Tibial nerve (tissue), 4 donors: ENCODE results near the gene BACH2.

Experiments used
- CTCF ChIP-seq, 5 experiments: fragments of 200-600 bp in 3 of 5; fragments of 450-650 bp in 2 of 5; sonication (generic) in 3 of 5; IDR thresholded peaks; one replicate each; pipeline ENCODE4 v1.5.1; 2016 to 2019; ENCODE audit warnings: antibody characterized with exemption in 5 of 5, mild to moderate bottlenecking in 3 of 5, moderate library complexity in 2 of 5
- EP300 ChIP-seq, 2 donors: sonication (generic); formaldehyde crosslinking; IDR thresholded peaks; one replicate each; pipeline ENCODE4 v1.6.1; 2017; ENCODE audit warnings: antibody characterized with exemption in 2 of 2, mild to moderate bottlenecking in 1 of 2
- POLR2A ChIP-seq, 2 donors: fragments of 450-650 bp; IDR thresholded peaks; one replicate each; pipeline ENCODE4 v1.6.1; 2017; ENCODE audit warnings: antibody characterized with exemption in 2 of 2, mild to moderate bottlenecking in 2 of 2, moderate library complexity in 2 of 2

GRCh38 chr6:90170601-90171000 is 126.0 kb downstream of the BACH2 start:
- no peak for TF ChIP-seq CTCF (IDR thresholded peaks at IDR 0.05)
- TF ChIP-seq POLR2A (IDR thresholded peaks at IDR 0.05) = no peak
- no peak for TF ChIP-seq EP300 (IDR thresholded peaks at IDR 0.05)
